ENCODE results near the gene C1QTNF6.

The C1QTNF6 gene

GRCh38 chr22:37160027-37160426 is 28.0 kb downstream of the C1QTNF6 start:
- DNase-seq: no peak

- DNase-seq: no peak
These were observed 29.1 kb downstream of the C1QTNF6 start for GRCh38 chr22:37158963-37159290.

GRCh38 chr22:37157516-37158285 is 30.3 kb downstream of the C1QTNF6 start:
- DNase-seq: no peak

GRCh38 chr22:37156686-37157435 is 31.2 kb downstream of the C1QTNF6 start:
- no peak for DNase-seq

GRCh38 chr22:37155971-37156370 is 32.1 kb downstream of the C1QTNF6 start:
- DNase-seq: no peak

- DNase-seq: no peak
These were observed 32.9 kb downstream of the C1QTNF6 start for GRCh38 chr22:37154925-37155712.

GRCh38 chr22:37153901-37154300 is 34.1 kb downstream of the C1QTNF6 start:
- no peak for DNase-seq

- no peak for DNase-seq
These were observed 36.6 kb downstream of the C1QTNF6 start for GRCh38 chr22:37151401-37151800.

GRCh38 chr22:37150701-37151100 is 37.3 kb downstream of the C1QTNF6 start:
- DNase-seq: no peak

GRCh38 chr22:37148742-37149665 is 39.0 kb downstream of the C1QTNF6 start:
- DNase-seq: no peak

- no peak for DNase-seq
These were observed 39.9 kb downstream of the C1QTNF6 start for GRCh38 chr22:37148031-37148651.

GRCh38 chr22:37147186-37147990 is 40.7 kb downstream of the C1QTNF6 start:
- no peak for DNase-seq

- DNase-seq: no peak
These were observed 41.4 kb downstream of the C1QTNF6 start for GRCh38 chr22:37146507-37147180.

GRCh38 chr22:37146051-37146385 is 42.0 kb downstream of the C1QTNF6 start:
- DNase-seq: no peak

GRCh38 chr22:37145180-37146050 is 42.6 kb downstream of the C1QTNF6 start:
- no peak for DNase-seq

GRCh38 chr22:37144180-37144554 is 43.9 kb downstream of the C1QTNF6 start:
- no peak for DNase-seq

- DNase-seq: no peak
These were observed 46.1 kb downstream of the C1QTNF6 start for GRCh38 chr22:37141971-37142370.

GRCh38 chr22:37141476-37141875 is 46.6 kb downstream of the C1QTNF6 start:
- no peak for DNase-seq

GRCh38 chr22:37140686-37141323 is 47.2 kb downstream of the C1QTNF6 start:
- DNase-seq: no peak
